Gastroesophageal sphincter (tissue), 4 donors: Measurements from ENCODE around the gene CD55. TPM values are rescaled to one million over a fixed set of nuclear protein-coding genes. Genes with fewer than 3 reads are reported as not detected.

Source experiments
- ATAC-seq: fragments of 150-250 bp; one replicate; pipeline ENCODE4 v1.9.1; 2016; ENCODE audit warnings: mild to moderate bottlenecking, moderate library complexity
- H3K27ac ChIP-seq, 4 donors: fragments of 200-600 bp; sonication (generic) in 3 of 4; 1 replicate in 3 of 4; 2 replicates in 1 of 4; pipeline ENCODE4 v1.5.1; 2016 to 2019
- H3K27me3 ChIP-seq: fragments of 200-600 bp; sonication (generic); one replicate; pipeline ENCODE4 v1.5.1; 2019
- H3K36me3 ChIP-seq, 2 donors: fragments of 200-600 bp; sonication (generic); one replicate each; pipeline ENCODE4 v1.5.1; 2019; ENCODE audit warnings: control low read depth in 1 of 2
- H3K4me1 ChIP-seq, 3 donors: fragments of 200-600 bp; sonication (generic); 1 replicate in 2 of 3; 2 replicates in 1 of 3; pipeline ENCODE4 v1.5.1; 2016 to 2019; ENCODE audit warnings: control low read depth in 2 of 3
- H3K4me3 ChIP-seq, 2 donors: fragments of 200-600 bp; sonication (generic); one replicate each; pipeline ENCODE4 v1.5.1; 2019; ENCODE audit warnings: mild to moderate bottlenecking in 1 of 2, moderate library complexity in 1 of 2
- H3K9me3 ChIP-seq, 3 donors: fragments of 200-600 bp; sonication (generic); one replicate each; pipeline ENCODE4 v1.5.1; 2017 to 2019; ENCODE audit warnings: control low read depth in 2 of 3
- CTCF ChIP-seq, 4 experiments: fragments of 200-600 bp in 2 of 4; fragments of 450-650 bp in 2 of 4; sonication (generic) in 1 of 4; IDR thresholded peaks; one replicate each; pipeline ENCODE4 v1.5.1; 2017 to 2019; ENCODE audit warnings: antibody characterized with exemption in 4 of 4, mild to moderate bottlenecking in 2 of 4, moderate library complexity in 2 of 4
- EP300 ChIP-seq: sonication (generic); formaldehyde crosslinking; IDR thresholded peaks from one replicate; pipeline ENCODE4 v1.6.1; 2017; ENCODE audit warnings: antibody characterized with exemption, mild to moderate bottlenecking
- POLR2A ChIP-seq, 2 donors: fragments of 450-650 bp; IDR thresholded peaks; one replicate each; pipeline ENCODE4 v1.6.1; 2017; ENCODE audit warnings: antibody characterized with exemption in 2 of 2, mild to moderate bottlenecking in 2 of 2, moderate library complexity in 1 of 2
- POLR2AphosphoS5 ChIP-seq: sonication (generic); formaldehyde crosslinking; IDR thresholded peaks from one replicate; pipeline ENCODE4 v1.6.1; 2017; ENCODE audit warnings: antibody characterized with exemption
- WGBS, 2 donors: methylation state at CpG; one replicate each; pipeline ENCODE4 v1.1.5; 2018; ENCODE audit warnings: low coverage in 1 of 2; 5-methylcytosine and 5-hydroxymethylcytosine counted together
- total RNA-seq, 4 donors: library from RNA; depleted of rRNA; stranded (reverse); fragments of >200 nt; gene quantifications; one replicate each; pipeline ENCODE4 v1.1.0, GENCODE V29; 2016

The CD55 gene
- total RNA-seq, 4 donors from 2014 or later = 24.7 to 78.4 (median 41.5) TPM

DNA sequence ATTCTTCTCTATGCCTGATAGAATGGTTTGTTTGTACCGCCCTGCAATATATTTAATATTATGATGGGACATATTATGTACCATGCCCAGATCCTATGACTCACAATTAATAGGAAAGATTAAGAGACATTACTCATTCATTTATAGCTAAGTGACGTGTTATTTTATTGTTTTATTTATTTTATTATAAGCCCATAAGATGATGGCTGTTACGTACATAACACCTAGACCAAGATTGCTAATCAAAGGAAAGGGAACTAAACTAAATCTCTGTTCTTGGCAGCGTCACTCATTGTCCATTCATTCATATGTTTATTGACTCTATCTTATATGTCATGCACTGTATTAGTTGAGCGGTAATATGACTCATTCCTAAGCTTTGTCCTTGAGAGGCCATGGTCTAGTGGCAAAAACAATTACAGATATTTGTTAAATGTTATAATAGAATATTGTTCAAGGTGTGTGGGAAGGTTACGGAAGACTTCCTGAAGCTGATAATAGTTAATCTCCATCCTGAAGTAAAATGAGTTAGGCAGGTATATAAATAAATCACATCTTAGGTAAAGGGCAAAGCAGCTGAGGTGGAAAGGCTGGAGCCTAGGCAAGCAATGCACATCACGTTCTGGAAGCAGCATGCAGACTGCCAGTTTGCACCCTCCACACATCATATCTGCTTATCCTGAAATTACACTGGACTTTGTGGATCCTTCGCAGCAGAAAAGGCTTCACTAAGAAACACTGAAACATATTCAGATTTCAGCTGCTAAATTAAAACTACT, 16.6 kb upstream of the CD55 start:
- TF ChIP-seq POLR2AphosphoS5 (no peak), EP300 (no peak), POLR2A (IDR thresholded peaks at IDR 0.05) (no peak), CTCF (IDR thresholded peaks at IDR 0.05) (no peak)
- H3K36me3 ChIP-seq = no peaks in the 10 kb centered on the region
- 91 to 92% methylated on average over 7 to 8 of the region's 8 CpGs for WGBS, 2 donors
- no peaks in the 10 kb centered on the region for H3K27me3 ChIP-seq
- no peak for ATAC-seq
- peaks cover 0 to 5% (median 4%) of the 10 kb centered on the region in 3 donors for H3K4me1 ChIP-seq
- no peak overlapping the region for H3K4me3 ChIP-seq
- no peak overlapping the region for H3K27ac ChIP-seq
- no peaks in the 10 kb centered on the region for H3K9me3 ChIP-seq

- WGBS, 2 donors = 85 to 86% methylated on average over 4 to 6 of the region's 6 CpGs
- no peak overlapping the region for H3K4me3 ChIP-seq
- peaks cover 0 to 10% (median 4%) of the 10 kb centered on the region in 3 donors for H3K4me1 ChIP-seq
- no peaks in the 10 kb centered on the region for H3K27me3 ChIP-seq
- no peaks in the 10 kb centered on the region for H3K9me3 ChIP-seq
- no peak for ATAC-seq
- no peak for TF ChIP-seq POLR2AphosphoS5
- no peak for TF ChIP-seq POLR2A (IDR thresholded peaks at IDR 0.05)
- no peak for TF ChIP-seq EP300
- TF ChIP-seq CTCF (IDR thresholded peaks at IDR 0.05) = no peak
- no peaks in the 10 kb centered on the region for H3K36me3 ChIP-seq
- no peak overlapping the region for H3K27ac ChIP-seq
These were observed 16.0 kb upstream of the CD55 start for GRCh38 chr1:207305489-207305873.

DNA sequence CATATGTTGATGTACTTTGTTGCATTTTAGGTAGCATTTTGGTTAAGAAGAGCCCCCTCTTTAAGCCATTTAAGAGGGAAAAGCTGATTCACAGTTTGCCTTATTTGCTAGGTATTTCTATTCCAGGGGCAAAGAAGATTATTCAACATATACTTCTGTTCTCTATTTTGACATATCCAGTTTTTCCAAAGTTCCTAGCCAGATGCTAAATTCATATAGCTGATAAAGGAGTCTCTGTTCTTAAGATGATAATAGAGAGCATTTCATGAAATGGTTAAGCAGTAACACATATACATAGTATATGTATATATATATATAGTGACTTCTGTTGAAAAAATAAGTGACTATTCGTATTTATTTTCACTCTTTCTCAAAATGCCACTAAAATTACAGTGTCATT, 15.5 kb upstream of the CD55 start:
- no peak for ATAC-seq
- 78 to 100% methylated on average over 1 of the region's 1 CpG for WGBS, 2 donors
- no peaks in the 10 kb centered on the region for H3K36me3 ChIP-seq
- peaks cover 0 to 10% (median 4%) of the 10 kb centered on the region in 3 donors for H3K4me1 ChIP-seq
- H3K4me3 ChIP-seq = no peak overlapping the region
- no peak overlapping the region for H3K27ac ChIP-seq
- no peaks in the 10 kb centered on the region for H3K9me3 ChIP-seq
- no peaks in the 10 kb centered on the region for H3K27me3 ChIP-seq
- TF ChIP-seq CTCF (IDR thresholded peaks at IDR 0.05) (no peak), POLR2A (IDR thresholded peaks at IDR 0.05) (no peak), POLR2AphosphoS5 (no peak), EP300 (no peak)

GRCh38 chr1:207306603-207307002, 14.9 kb upstream of the CD55 start:
- H3K36me3 ChIP-seq = no peaks in the 10 kb centered on the region
- no peaks in the 10 kb centered on the region for H3K27me3 ChIP-seq
- no peak overlapping the region for H3K4me3 ChIP-seq
- 53 to 72% methylated on average over 5 of the region's 5 CpGs for WGBS, 2 donors
- TF ChIP-seq CTCF (IDR thresholded peaks at IDR 0.05) (no peak), POLR2AphosphoS5 (no peak), POLR2A (IDR thresholded peaks at IDR 0.05) (no peak), EP300 (no peak)
- ATAC-seq = no peak
- no peak overlapping the region for H3K27ac ChIP-seq
- H3K4me1 ChIP-seq = peaks cover 0 to 10% (median 4%) of the 10 kb centered on the region in 3 donors
- no peaks in the 10 kb centered on the region for H3K9me3 ChIP-seq
